Measurements from ENCODE around the gene APOBEC3B.
"Not testable (repeated sequence)": the region's sequence is repeated elsewhere in the genome, so short reads cannot be mapped to it uniquely, and the experiment has no call there.

APOBEC3B gene

GRCh38 chr22:39030705-39031104 is 48.6 kb downstream of the APOBEC3B start:
- no peak for TF ChIP-seq CTCF (conservative IDR thresholded peaks at IDR 0.05; ENCODE audit: low read depth)
- ChIA-PET CTCF (no interaction called here), POLR2A (ENCODE audit: low non-redundant PET) (no interaction called here)
- H3K27ac ChIP-seq, result no peak overlapping the region
- DNase-seq (ENCODE audit: low spot score), result no peak

- H3K27ac ChIP-seq; POLR2A ChIA-PET (ENCODE audit: low non-redundant PET); CTCF ChIA-PET; DNase-seq (ENCODE audit: low spot score): not testable (repeated sequence)
These were observed 49.5 kb downstream of the APOBEC3B start for GRCh38 chr22:39031434-39032295.

DNA sequence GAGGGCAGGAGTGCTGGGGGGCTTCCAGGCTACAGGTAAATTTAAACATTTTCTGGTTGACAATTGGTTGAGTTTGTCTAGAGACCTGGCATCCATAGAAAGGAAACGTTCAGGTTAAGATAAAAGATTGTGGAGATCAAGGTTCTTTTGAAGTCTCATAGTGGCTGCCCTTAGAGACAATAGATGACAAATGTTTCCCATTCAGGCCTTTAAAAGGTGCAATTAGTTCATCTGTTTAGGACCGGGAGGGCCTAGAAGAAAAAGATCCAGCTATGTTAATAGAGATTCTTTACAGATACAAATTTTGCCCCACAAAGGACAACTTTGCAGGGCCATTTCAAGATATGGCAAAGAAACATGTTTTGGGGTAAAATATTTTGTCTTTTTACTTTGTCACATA is 54.9 kb downstream of the APOBEC3B start:
- DNase-seq (ENCODE audit: low spot score); POLR2A ChIA-PET (ENCODE audit: low non-redundant PET); H3K27ac ChIP-seq: not testable (repeated sequence)
- CTCF ChIA-PET, result interaction anchor here (0.6 kb wide), 1 partner anchor 151 kb away, joined by 3 read pairs; no protein-coding TSS in a partner anchor

- no peak for TF ChIP-seq CTCF (conservative IDR thresholded peaks at IDR 0.05; ENCODE audit: low read depth)
- peak overlapping the region; percentile 86 for H3K27ac ChIP-seq
- ChIA-PET CTCF (no interaction called here), POLR2A (ENCODE audit: low non-redundant PET) (no interaction called here)
- no peak for DNase-seq (ENCODE audit: low spot score)
These were observed 57.4 kb downstream of the APOBEC3B start for GRCh38 chr22:39039306-39040126.

GRCh38 chr22:39040155-39040537 is 58.0 kb downstream of the APOBEC3B start:
- DNase-seq (ENCODE audit: low spot score); POLR2A ChIA-PET (ENCODE audit: low non-redundant PET); CTCF ChIA-PET: not testable (repeated sequence)
- H3K27ac ChIP-seq, result peak overlapping the region; percentile 86

GRCh38 chr22:39040538-39041296 is 58.6 kb downstream of the APOBEC3B start, which contains the start of gene APOBEC3F:
Gene APOBEC3F (plus strand): TSS chr22:39040864. CDS start chr22:39040961, 97 bp downstream.
- peak; percentile 2 for DNase-seq (ENCODE audit: low spot score)
- POLR2A ChIA-PET (ENCODE audit: low non-redundant PET), result interaction anchor here (0.7 kb wide), 1 partner anchor 335 kb away, joined by 3 read pairs; the partner anchor contains the start of gene GTPBP1
- H3K27ac ChIP-seq, result peak within 1 kb of the TSS; percentile 86
- CTCF ChIA-PET, result not testable (repeated sequence)

GRCh38 chr22:39041908-39042307 is 59.8 kb downstream of the APOBEC3B start:
- ChIA-PET POLR2A (ENCODE audit: low non-redundant PET) (no interaction called here), CTCF (interaction anchor here (0.6 to 1.2 kb wide), 2 partner anchors 39 to 83 kb away, joined by 3 to 4 read pairs; no protein-coding TSS in a partner anchor)
- DNase-seq (ENCODE audit: low spot score), result no peak
- H3K27ac ChIP-seq, result no peak overlapping the region; the same call in 1 of the 2 replicates
- no peak for TF ChIP-seq CTCF (conservative IDR thresholded peaks at IDR 0.05; ENCODE audit: low read depth)
